Ishikawa (cell line): Measurements from ENCODE around the gene CHEK2.

Experiments
- CEBPB ChIP-seq: IDR thresholded peaks from 2 replicates; pipeline ENCODE4 v1.6.1; 2012
- CREB1 ChIP-seq: IDR thresholded peaks from 2 replicates; pipeline ENCODE4 v1.6.1; 2012; ENCODE audit warnings: low read depth
- EGR1 ChIP-seq: IDR thresholded peaks from 2 replicates; pipeline ENCODE4 v1.6.1; 2012
- EP300 ChIP-seq: IDR thresholded peaks from 2 replicates; pipeline ENCODE4 v1.6.1; 2012; ENCODE audit warnings: borderline replicate concordance
- FOXM1 ChIP-seq: IDR thresholded peaks from 2 replicates; pipeline ENCODE4 v1.6.1; 2012; ENCODE audit warnings: low read depth, borderline replicate concordance
- MAX ChIP-seq: IDR thresholded peaks from 2 replicates; pipeline ENCODE4 v1.6.1; 2012
- NFIC ChIP-seq: IDR thresholded peaks from 2 replicates; pipeline ENCODE4 v1.6.1; 2012
- RAD21 ChIP-seq: IDR thresholded peaks from 2 replicates; pipeline ENCODE4 v1.6.1; 2012; ENCODE audit warnings: low read depth
- REST ChIP-seq: IDR thresholded peaks from 2 replicates; pipeline ENCODE4 v1.6.1; 2012; ENCODE audit warnings: low read depth, mild to moderate bottlenecking
- TAF1 ChIP-seq: IDR thresholded peaks from 2 replicates; pipeline ENCODE4 v1.6.1; 2012; ENCODE audit warnings: low read depth, mild to moderate bottlenecking
- TCF12 ChIP-seq: IDR thresholded peaks from 2 replicates; pipeline ENCODE4 v1.6.1; 2012; ENCODE audit warnings: low read depth
- TEAD4 ChIP-seq: IDR thresholded peaks from 2 replicates; pipeline ENCODE4 v1.6.1; 2012
- USF1 ChIP-seq: IDR thresholded peaks from 2 replicates; pipeline ENCODE4 v1.6.1; 2012
- YY1 ChIP-seq: IDR thresholded peaks from 2 replicates; pipeline ENCODE4 v1.6.1; 2012; ENCODE audit warnings: low read depth
- ZBTB7A ChIP-seq: IDR thresholded peaks from 2 replicates; pipeline ENCODE4 v1.6.1; 2012; ENCODE audit warnings: low read depth

Gene CHEK2

GRCh38 chr22:28737701-28738100 is 3.9 kb downstream of the CHEK2 start:
- no peak for TF ChIP-seq REST
- no peak for TF ChIP-seq USF1
- no peak for TF ChIP-seq ZBTB7A
- TF ChIP-seq EGR1: no peak
- TF ChIP-seq RAD21: no peak
- no peak for TF ChIP-seq NFIC
- TF ChIP-seq EP300: no peak
- no peak for TF ChIP-seq TAF1
- TF ChIP-seq CEBPB: no peak
- no peak for TF ChIP-seq TEAD4
- no peak for TF ChIP-seq MAX
- TF ChIP-seq CREB1: no peak
- no peak for TF ChIP-seq YY1
- no peak for TF ChIP-seq TCF12
- TF ChIP-seq FOXM1: no peak

GRCh38 chr22:28736301-28737155 is 5.1 kb downstream of the CHEK2 start:
- no peak for TF ChIP-seq FOXM1

- TF ChIP-seq EP300: no peak
- no peak for TF ChIP-seq EGR1
- TF ChIP-seq YY1: no peak
- no peak for TF ChIP-seq TEAD4
Observed at GRCh38 chr22:28734393-28734792, 7.2 kb downstream of the CHEK2 start.

GRCh38 chr22:28730179-28730578 is 11.4 kb downstream of the CHEK2 start:
- TF ChIP-seq RAD21 (no peak), USF1 (no peak), REST (no peak), FOXM1 (no peak), MAX (no peak), ZBTB7A (no peak), EGR1 (no peak), TCF12 (no peak), TAF1 (no peak), NFIC (no peak), CEBPB (no peak), EP300 (no peak), YY1 (no peak), CREB1 (no peak), TEAD4 (no peak)

- TF ChIP-seq MAX (no peak), CREB1 (no peak), YY1 (no peak), CEBPB (no peak), USF1 (no peak), ZBTB7A (no peak), EP300 (no peak), NFIC (no peak), REST (no peak), RAD21 (no peak), TCF12 (no peak), EGR1 (no peak), TAF1 (no peak), TEAD4 (no peak), FOXM1 (no peak)
Observed at GRCh38 chr22:28728621-28729313, 12.9 kb downstream of the CHEK2 start.
